Activated gamma-delta T cell (primary cell): ENCODE measurements around the gene CHP1.
"Not testable (repeated sequence)": the region's sequence is repeated elsewhere in the genome, so short reads cannot be mapped to it uniquely, and the experiment has no call there.

Experiments
- DNase-seq: peaks from one replicate; lab custom pipeline; 2025; lab: John Stamatoyannopoulos, UW
- total RNA-seq, 2 donors: gene quantifications; one replicate each; lab custom pipeline; 2026; lab: John Stamatoyannopoulos, UW

The CHP1 gene
- total RNA-seq: 53.3 to 65.1 reads per million in 2 donors

DNA sequence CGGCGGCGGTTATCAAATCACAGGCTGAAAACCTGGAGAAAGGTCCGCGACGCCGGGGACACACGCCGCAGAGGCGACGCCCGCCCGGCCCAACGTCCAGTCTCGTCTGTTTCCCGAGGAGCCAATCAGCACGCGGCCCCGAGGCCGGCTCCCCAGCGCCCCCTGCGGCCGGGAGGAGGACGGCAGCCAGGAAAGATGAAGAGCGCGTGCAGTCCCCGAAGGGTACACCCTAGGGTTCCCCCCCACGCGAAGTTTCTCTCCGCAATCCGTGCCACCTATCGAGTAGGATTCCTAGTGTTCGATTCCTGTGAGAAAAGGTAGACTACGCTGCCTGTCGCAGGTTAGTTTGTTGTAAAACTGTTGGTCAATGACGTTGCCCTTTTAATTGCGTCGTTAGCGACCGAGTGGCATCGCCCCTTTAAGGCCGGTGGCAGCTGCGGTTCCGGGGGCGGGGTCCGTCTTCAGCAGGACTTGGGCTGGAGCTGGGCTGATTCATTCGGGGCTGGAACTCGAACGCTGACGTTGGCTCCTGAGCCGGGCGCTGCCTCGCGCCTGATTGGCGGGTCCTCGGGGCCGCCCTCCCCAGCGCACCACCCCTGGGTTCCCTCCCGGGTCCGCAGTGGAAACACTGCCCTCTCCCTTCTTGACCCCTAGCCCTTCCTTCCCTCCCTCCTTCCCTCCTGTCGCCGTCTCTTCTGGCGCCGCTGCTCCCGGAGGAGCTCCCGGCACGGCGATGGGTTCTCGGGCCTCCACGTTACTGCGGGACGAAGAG, at the start of gene CHP1, which contains the start of gene EXD1:
TSS of gene CHP1 (plus strand) at position 619 of the 772 bp plus-strand sequence. CDS start at position 734, 115 bp downstream.
TSS of gene EXD1 (minus strand) at position 108 of the 772 bp plus-strand sequence. CDS start 4,182 bp downstream, outside the sequence.
- DNase-seq: peak; percentile 90

DNA sequence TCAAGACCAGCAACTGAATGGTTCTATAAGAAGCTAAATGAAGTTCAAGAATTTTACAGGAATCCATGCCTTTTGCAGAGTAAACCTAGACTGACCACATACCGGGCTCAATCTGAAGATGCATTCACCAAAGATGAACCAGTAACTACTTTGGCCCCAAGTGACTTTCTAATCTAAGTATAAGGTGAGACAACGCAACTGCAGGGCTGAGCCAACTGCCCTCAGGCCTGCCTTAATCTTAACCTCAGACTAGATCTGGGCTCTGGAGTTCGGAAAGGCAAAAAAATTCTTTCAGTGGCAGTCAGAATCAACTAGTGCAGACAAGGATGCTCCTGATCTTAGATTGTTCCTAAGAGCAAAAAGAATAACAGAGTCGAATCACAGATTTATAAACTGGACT, 48.8 kb upstream of the CHP1 start:
- DNase-seq: no peak

DNA sequence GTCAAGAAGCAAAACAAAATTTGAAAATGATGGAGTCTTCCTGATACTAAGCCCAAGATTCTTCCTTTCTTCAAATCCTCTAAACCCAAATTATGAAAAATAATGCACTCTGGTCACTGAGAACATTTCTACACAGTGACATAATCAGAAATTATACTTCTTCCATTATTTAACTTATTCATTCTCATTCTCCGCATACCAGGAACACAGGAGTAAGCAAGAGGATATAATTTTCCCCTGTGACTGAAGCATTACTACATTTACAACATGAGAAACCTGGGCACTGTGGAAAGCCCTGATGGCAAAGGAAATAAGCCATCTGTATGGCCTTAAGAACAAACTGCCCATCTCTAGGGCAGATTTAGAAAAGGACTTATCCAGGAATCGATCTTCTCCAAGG, 47.5 kb upstream of the CHP1 start:
- DNase-seq: no peak

DNA sequence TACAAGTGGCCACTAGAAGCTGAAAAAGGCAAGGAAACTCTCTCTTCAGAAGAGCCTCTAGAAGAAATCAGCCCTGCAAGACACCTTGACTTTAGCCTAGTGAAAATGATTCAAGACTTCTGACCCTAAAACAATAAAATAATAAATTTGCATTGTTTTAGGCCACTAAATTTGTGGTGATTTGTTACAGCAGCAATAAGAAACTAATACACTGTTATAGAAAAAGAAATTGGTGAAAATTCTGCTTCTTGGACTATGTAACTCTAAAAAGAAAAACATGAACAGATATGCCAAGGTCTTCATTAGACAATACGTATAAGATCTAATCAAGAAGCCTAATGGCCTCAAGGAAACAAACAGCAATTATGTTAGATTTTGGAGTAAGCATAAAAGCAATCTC, 36.6 kb upstream of the CHP1 start:
- no peak for DNase-seq

DNA sequence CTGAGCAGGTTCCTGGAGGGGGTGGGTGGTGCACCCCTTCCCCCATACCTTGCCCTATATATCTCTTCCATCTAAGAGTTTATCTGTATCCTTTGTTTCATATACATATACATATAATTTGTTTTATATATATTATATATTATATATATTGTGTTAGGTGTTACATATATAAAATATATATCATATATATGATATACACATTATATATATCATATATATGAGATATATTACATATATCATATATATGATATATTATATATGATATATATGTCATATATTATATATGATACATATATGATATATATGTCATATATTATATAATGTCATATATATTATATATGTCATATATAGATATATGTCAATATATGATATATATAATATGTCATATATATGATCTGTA, 31.6 kb upstream of the CHP1 start:
- no peak for DNase-seq

DNA sequence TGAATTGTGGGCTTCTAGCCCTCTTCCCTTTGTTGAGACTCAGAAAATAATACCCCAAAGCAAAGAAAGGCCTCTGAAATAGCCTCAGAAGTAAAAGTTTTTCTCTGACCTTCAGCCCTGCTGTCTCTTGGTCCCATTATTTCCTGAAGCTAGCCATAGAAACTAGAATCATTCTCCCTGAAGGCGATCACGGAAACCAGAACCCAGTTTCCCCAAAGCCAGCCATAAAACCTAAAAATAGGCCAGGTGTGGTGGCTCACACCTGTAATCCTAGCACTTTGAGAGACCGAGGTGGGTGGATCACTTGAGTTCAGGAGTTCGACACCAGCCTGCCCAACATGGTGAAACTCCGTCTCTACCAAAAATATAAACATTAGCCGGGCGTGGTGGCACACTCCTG, 27.7 kb upstream of the CHP1 start:
- no peak for DNase-seq

DNA sequence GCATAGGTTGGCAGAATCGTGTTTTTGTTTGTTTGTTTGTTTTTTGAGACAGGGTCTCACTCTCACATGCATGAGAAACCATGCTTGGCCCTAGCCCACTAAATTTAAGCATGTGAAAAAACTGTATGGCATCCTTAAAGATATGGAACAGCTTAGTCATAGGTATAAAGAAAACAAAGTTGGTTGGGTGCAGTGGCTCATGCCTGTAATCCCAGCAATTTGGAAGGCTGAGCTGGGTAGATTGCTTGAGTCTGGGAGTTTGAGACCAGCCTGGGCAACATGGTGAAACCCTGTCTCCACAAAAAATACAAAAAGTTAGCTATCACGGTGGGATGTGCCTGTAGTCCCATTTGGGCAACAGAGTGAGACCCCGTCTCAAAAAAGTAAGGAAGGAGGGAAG, 25.8 kb upstream of the CHP1 start:
- no peak for DNase-seq

DNA sequence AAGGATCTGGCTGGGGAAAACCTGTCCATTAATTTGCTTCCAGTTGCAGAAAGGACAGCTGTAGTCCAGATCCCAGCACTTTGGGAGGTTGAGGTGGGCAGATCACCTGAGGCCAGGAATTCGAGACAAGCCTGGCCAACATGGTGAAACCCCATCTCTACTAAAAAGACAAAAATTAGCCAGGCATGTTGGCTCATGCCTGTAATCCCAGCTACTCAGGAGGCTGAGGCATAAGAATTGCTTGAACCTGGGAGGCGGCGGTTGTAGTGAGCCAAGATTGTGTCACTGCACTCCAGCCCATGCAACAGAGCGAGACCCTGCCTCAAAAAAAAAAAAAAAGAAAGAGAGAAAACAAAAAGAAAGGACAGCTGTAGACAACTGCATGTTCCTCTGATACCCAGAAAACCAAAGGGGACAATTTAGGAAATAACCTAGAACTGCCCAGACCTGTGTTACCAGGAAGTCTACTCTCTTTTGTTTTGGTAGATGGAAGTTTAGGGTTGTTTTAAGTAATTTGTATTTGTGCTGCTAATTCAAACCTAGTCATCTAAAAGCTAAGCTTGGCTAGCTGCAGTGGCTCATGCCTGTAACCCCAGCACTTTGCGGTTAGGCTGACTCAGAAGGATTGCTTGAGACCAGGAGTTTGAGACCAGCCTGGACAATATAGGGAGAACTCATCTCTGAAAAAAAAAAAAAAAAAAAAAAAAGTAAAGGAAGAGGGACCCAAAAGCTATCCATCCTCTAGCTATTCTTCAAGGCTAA, 23.2 kb upstream of the CHP1 start:
- no peak for DNase-seq

DNA sequence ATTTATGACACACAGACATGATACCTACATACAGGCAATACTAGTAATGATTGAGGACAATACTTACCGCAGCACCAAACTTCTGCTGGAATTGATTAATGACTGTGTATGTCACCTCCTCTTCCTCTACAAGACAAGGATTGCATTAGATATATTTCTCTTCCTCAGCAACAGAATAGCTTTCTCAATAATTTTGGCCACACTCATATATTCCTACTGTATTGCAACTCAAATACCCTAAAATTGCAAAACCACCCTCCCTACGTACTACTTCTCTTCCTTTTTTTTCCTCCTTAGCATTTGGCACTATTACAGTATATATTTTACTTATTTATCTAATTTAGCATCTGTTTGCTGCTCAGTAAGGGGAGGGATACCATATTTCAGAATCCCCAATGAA, 15.4 kb upstream of the CHP1 start:
- DNase-seq: no peak

DNA sequence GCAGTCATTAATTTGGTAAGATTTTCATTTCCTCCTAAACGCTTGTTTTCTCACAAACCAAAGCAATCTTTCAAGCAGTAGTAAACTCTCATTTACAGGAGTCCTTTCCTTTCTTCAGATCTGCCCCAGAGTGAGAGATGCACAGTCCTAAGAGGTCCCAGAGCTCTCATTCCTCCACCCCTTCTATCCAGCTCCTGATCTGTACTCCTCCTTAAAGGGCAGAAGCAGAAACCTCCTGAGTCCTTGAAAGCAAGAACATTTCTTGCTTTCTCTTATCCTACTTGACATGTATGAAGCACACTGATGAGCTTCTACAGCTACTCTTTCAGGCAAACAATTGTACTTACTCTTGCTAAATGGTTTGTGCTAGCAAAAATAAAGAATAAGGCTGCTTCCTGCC, 12.2 kb upstream of the CHP1 start:
- DNase-seq: no peak

DNA sequence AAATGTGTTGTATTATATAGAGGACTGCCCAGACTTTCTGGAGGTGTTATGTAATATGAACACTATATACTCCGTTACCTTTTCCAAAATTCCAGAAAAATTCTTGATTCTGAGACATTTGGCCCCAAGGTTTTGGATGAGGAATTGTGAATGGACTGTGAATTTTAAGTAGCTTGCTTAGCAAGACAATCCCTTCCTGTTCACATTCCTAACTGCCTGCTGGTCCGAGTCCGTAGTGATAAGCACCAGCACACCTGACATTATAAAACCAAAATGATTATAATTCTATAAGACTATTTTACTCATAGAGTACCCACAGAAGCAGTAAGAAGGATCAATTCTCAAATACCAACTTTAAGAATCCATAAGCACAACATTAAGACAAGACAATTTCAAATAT, 11.7 kb upstream of the CHP1 start:
- no peak for DNase-seq

DNA sequence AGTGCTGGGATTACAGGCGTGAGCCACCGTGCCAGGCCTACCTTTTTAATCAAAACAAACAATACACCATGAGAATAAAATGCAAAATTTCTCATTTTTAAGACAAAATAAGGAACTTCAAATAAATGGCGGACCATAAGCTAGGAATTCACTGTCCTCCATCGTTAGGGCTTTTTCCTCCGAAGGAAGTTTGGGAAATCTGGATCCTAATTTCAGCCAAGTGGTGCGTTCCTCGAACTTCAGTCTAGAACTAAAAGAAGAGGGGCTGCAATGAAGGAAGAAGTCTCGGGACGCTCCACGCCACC, 771 bp upstream of the CHP1 start:
- no peak for DNase-seq

DNA sequence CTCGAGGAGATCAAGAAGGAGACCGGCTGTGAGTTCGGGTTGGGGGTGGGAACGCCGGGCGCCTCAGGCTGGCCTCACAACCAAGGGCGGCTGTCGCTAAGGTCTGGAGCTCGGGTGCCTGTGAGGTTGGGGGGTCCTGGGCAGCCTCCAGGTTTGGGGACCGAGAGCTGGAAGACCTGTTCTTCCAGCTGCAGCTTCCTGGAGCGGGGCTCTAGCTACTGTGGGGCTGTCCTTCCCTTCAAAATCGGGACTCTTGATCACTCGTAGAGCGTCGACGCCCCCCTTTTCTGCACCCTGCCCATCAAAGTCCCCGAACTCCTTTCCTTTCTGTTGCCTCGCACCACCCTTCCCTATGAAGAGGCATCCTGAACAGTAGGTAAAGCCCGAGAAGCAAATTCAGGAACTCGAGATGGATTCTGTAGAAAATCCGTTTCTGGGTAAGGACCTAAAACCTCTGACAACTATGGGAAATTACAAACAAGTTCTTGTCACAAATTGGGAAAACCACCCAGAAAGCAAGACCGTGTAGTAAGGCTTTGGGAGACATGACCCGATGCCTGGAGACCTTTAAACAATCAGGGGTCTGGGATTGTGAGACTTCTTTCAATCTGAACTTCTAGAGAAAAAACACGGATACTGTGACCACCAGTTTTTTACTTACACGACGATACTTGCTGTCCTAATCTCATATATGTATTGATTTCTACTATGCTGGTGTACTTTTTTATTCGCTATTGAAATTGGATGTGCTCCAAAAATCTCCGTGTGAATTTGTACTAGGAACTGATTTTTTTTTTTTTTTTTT, 556 bp downstream of the CHP1 start:
- DNase-seq: no peak

DNA sequence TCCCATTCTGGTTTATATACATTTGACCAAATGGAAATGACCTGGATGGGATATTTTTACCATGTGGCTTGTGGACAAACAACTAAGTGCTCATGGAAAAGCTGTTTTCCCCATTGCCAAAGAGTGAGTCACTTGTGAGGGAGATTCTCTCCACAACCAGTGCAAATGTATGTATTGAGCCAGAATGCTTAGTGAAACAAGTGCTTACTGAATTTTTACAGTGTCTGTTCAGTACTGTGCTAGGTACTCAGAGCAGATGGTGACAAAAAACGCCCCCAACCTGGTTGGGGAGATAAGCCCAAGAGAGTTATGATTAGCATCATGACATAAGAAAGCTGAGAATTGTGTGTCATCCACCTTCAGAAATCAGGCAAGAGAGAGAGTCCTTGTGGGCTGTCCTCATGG, 2.3 kb downstream of the CHP1 start:
- no peak for DNase-seq

DNA sequence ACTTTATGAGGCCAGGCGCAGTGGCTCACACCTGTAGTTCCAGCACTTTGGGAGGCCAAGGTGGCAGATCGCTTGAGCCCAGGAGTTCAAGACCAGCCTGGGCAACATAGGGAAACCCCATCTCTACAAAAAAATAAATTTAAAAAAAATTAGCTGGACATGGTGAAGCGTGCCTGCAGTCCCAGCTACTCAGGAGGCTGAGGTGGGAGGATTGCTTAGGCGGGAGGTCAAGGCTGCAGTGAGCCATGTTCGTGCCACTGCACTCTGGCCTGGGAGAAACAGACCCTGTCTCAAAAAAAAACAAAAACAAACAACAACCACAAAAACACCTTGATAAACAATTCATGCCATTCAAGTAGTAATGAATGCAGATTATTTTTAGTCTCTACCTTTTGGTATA, 4.2 kb downstream of the CHP1 start:
- DNase-seq: not testable (repeated sequence)

DNA sequence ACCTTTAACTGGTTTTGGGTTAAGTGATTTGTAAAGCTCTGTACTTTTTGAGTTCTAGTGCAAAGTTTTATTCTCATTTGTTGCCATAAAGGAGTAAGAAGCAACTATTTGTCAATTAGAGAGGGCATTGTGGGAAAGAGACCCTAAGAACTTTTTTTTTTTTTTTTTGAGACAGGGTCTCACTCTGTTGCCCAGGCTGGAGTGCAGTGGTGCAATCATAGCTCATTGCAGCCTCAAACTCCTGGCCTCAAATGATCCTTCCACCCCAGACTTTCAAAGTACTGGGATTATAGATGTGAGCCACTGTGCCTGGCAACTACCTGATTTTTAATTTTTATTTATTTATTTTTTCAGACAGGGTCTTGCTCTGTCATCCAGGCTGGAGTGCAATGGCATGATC, 4.9 kb downstream of the CHP1 start:
- no peak for DNase-seq

DNA sequence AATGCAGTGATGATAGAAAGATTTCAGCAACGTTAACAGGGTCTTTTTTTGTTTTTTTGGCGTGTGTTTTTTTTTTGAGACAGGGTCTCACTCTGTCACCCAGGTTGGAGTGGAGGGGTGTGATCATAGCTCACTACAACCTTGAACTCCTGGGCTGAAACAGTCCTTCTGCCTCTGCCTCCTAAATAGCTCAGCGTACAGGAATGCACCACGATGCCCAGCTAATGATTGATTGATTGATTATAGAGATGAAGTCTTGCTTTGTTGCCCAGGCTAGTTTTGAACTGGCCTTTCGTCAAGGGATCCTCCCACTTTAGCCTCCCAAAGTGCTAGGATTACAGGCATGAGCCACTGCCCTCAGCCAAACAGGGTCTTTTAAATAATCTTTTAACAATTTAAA, 7.0 kb downstream of the CHP1 start:
- DNase-seq: no peak

DNA sequence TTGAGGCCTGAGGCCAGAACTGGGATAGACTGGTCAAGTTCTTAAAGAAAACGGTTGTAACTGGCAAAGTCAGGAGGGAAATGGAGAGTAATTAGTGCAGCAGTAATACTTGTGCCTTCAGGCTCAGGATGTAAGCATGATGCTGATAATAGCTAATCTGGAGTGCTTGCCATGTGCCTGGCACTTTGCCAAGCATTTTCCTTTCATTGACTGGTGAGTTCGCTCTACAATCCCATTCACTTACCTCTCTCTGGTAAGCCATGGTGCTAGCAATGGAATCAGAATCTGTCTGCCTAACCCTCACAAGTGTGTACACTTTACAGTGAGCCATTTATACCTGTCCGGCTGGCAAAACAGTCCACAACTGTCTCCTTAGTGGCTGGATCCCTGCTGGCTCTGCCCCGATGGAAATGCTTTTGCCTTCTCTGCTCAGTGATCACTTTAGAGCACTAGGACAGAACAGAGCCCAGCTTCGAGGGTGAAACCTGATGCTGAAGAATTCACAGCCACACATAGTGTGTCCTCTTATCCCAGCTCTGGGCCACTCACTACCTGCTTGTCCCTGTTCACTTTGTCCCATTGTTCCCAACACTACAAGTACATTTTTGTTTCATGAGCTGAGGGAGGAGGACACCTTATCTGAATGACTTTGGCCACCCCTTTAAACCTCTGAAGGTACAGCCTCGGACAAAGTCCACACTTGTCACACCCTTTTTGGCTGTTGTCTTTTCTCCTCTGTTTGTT, 10.3 kb downstream of the CHP1 start:
- DNase-seq: no peak

DNA sequence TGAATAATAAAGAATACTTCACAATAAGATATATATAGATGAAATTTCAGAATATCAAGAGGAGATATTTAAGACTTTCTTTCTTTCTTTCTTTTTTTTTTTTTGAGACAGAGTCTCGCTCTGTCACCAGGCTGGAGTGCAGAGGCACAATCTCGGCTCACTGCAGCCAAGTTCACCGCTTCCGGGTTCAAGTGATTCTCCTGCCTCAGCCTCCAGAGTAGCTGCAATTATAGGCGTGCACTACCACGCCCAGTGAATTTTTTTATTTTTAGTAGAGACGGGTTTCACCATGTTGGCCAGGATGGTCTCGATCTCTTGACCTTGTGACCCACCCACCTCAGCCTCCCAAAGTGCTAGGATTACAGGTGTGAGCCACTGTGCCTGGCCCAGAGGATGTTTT, 19.7 kb downstream of the CHP1 start:
- not testable (repeated sequence) for DNase-seq

DNA sequence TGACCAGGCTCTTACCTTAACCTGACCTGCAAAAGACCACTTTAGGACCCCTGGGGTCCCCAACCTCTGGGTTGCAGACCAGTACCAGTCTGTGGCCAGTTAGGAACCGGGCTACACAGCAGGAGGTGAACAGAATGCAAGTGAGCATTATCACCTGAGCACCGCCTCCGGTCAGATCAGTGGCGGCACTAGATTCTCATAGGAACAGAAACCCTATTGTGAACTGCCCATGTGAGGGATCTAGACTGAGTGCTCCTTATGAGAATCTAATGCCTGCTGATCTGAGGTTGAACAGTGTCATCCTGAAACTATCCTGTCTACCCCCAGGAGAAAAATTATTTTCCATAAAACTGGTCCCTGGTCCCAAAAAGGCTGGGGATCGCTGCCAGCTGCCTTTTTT, 20.3 kb downstream of the CHP1 start:
- DNase-seq: no peak

DNA sequence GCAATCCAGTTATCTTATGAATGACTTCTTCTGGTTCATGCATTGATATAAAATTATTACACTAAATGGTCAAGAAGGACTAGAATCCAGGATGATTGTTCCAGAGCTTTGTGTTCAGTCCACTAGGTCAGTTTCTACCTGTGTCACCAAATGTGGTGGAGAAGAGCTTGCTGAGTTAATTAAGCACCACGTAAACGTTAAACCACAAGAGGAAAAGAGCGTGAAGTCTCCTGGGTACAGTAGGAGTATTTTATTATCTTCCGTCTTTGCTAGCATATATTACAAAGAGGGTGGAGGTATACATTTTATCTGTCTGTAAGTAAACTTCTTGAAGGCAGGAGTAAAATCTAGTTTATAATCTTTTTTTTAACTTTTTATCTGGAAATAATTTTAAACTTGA, 23.5 kb downstream of the CHP1 start:
- DNase-seq: no peak

DNA sequence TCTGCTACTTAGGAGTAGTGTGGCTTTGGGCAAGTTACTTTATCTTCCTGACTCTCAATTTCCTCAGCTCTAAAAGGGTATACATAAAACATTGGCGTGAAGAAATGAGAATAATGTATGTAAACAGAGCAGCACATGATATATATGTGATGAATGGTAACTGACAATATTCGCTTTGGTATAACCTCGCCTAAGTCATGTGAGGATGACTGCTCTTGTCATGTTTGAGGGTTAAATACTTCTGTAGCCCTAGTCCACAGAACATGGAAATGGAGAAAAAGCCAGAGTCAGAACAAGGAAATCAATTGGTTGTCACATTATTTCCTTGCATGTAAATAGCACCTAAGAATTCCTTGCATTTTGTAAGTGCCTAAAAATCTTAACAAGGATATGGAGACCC, 25.0 kb downstream of the CHP1 start:
- DNase-seq: no peak
